Neural cell (in vitro differentiated cells): ENCODE results near the gene ANO9.

Experiments used
- EP300 ChIP-seq: fragments of 450-650 bp; conservative IDR thresholded peaks from 2 replicates; pipeline ENCODE4 v1.6.1; 2014; ENCODE audit warnings: antibody characterized with exemption, mild to moderate bottlenecking, moderate library complexity; ENCODE audit not compliant: poor library complexity, severe bottlenecking
- EZH2 ChIP-seq: fragments of 200-600, 300-800 bp; shearing (Covaris generic), sonication (generic); IDR thresholded peaks from 2 replicates; pipeline ENCODE4 v1.6.1; 2014; ENCODE audit warnings: antibody characterized with exemption, low read length, borderline replicate concordance, mild to moderate bottlenecking; ENCODE audit not compliant: insufficient read depth, poor library complexity, severe bottlenecking
- SMC3 ChIP-seq: fragments of 450-650 bp; conservative IDR thresholded peaks from 2 replicates; pipeline ENCODE4 v1.6.1; 2014; ENCODE audit warnings: antibody characterized with exemption, mild to moderate bottlenecking, moderate library complexity; ENCODE audit not compliant: poor library complexity
- TAF1 ChIP-seq: IDR thresholded peaks from 2 replicates; pipeline ENCODE4 v1.6.1; 2012; ENCODE audit warnings: low read depth
- TF ChIP-seq, protein P1 (sequence below): fragments of 450-650 bp; IDR thresholded peaks from 2 replicates; pipeline ENCODE4 v1.5.1; 2014; ENCODE audit warnings: antibody characterized with exemption, mild to moderate bottlenecking, moderate library complexity; ENCODE audit not compliant: poor library complexity, severe bottlenecking

GRCh38 chr11:381501-382072 is 60.2 kb downstream of the ANO9 start:
- TF ChIP-seq, protein P1, sequence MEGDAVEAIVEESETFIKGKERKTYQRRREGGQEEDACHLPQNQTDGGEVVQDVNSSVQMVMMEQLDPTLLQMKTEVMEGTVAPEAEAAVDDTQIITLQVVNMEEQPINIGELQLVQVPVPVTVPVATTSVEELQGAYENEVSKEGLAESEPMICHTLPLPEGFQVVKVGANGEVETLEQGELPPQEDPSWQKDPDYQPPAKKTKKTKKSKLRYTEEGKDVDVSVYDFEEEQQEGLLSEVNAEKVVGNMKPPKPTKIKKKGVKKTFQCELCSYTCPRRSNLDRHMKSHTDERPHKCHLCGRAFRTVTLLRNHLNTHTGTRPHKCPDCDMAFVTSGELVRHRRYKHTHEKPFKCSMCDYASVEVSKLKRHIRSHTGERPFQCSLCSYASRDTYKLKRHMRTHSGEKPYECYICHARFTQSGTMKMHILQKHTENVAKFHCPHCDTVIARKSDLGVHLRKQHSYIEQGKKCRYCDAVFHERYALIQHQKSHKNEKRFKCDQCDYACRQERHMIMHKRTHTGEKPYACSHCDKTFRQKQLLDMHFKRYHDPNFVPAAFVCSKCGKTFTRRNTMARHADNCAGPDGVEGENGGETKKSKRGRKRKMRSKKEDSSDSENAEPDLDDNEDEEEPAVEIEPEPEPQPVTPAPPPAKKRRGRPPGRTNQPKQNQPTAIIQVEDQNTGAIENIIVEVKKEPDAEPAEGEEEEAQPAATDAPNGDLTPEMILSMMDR, result no peak
- TF ChIP-seq EZH2 (no peak), SMC3 (no peak), TAF1 (no peak), EP300 (no peak)
